HG03139 (cell line): ENCODE results near the gene MRPS22.
A peak's percentile ranks its signal among the peaks of the same experiment; 100 is the strongest.
"Not testable (repeated sequence)": the region's sequence is repeated elsewhere in the genome, so short reads cannot be mapped to it uniquely, and the experiment has no call there.

ENCODE experiments used
- ATAC-seq: cut with Tn5 transposase; IDR thresholded peaks from one replicate; pipeline ENCODE4 v1.9.1; 2021; ENCODE audit not compliant: unreplicated experiment

The MRPS22 gene

GRCh38 chr3:139389552-139390368, 45.9 kb downstream of the MRPS22 start, which contains the start of gene COPB2:
COPB2 (minus strand) TSS chr3:139389647; CDS start chr3:139389550, 97 bp downstream.
- peak; percentile 98 for ATAC-seq

- no peak for ATAC-seq
These were observed 50.3 kb downstream of the MRPS22 start for GRCh38 chr3:139394116-139394515.

GRCh38 chr3:139396707-139397106, 52.9 kb downstream of the MRPS22 start:
- ATAC-seq, result no peak

GRCh38 chr3:139401155-139401554, 57.3 kb downstream of the MRPS22 start:
- ATAC-seq, result not testable (repeated sequence)
